Activated CD8-positive, alpha-beta memory T cell treated with anti-CD3 and anti-CD28 coated beads, Interleukin-2, amount 50 U/mL, for 24 hours (primary cell): ENCODE data around the gene STAMBPL1.

ENCODE experiments used
- DNase-seq: peaks from one replicate; pipeline ENCODE4 v3.0.0-alpha.2; 2020; ENCODE audit errors: extremely low read depth

Gene STAMBPL1

DNA sequence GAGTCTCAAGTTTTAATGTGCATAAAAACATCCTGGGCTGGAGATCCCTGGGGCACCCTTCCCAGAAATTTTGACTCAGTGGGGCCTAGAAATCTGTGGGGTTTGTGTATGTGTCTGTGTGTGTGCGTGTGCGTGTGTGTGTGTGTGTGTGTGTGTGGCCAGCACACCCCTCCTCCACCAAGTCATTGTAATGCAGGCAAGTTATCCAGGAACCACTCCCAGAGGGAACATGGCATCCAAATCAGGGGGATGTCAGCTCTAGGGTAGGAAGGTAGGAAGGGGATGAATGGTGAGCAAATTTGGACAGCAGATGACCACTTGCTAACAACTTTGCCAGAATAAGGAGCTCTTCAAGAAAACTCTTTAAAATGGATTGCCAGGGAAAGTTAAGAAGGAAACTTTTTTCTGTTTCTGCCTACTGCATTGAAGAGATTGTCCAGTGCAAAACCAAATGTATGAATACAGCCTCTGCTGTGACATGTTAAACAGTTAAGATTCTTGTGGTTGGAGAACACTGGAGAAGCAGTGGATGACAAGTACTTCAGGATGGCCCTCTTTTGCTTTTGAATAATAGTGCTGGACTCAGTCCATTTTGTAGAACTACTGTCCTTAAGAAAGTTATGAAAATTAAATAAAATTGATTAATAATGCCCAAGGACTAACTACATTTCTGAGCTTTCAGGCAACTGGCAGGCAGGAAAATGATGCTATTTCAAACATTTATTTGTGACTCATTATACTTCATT lies 12.3 kb downstream of the STAMBPL1 start:
- DNase-seq: no peak

DNA sequence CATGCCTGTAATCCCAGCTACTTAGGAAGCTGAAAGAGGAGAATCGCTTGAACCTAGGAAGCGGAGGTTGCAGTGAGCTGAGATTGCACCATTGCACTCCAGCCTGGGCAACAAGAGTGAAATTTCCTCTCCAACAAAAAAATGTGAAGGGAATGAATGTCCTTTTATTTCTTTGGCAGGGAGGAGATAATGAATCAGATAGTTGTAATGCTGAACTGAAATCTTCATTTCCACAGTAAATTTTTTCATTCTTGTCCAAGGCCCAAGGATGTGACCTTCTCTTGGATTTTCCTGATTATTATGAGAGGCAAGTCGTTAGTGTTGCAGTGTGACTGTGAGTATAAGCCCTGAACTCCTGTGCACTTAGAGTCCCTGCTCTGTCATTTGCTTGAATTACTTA lies 13.6 kb downstream of the STAMBPL1 start:
- DNase-seq: no peak

GRCh38 chr10:88895250-88895649 lies 15.2 kb downstream of the STAMBPL1 start:
- DNase-seq: no peak

DNA sequence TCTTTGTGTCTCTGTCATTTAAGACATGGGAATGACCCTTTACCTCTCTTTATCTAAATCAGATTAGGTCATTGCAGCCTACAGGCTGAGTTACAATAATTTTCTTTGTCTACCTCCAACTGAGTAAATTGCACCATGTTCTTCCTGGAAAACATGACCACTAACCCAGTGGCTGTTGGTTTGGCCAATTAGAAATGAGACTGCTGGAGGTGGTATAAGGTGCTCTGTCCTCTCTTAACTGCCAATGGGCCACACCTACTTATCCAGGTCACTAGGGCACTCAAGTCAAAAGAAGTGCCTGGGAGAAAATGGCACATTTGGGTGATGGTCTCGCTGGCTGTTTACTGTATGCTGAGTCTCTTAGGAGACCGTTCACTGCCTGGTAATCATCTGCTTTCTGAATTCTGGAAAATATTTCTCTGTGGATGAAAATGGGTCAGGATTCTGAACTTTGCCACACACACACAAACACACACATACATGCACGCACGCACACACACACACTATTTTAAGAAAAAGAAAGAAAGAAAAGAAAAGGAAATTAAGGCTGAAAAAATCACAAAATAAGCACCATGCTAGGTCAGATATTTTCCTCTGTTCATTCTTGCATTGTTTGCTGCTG lies 16.4 kb downstream of the STAMBPL1 start:
- DNase-seq: no peak

GRCh38 chr10:88896994-88897853 lies 17.2 kb downstream of the STAMBPL1 start:
- no peak for DNase-seq

- no peak for DNase-seq
These were observed 18.7 kb downstream of the STAMBPL1 start for GRCh38 chr10:88898727-88899126.

DNA sequence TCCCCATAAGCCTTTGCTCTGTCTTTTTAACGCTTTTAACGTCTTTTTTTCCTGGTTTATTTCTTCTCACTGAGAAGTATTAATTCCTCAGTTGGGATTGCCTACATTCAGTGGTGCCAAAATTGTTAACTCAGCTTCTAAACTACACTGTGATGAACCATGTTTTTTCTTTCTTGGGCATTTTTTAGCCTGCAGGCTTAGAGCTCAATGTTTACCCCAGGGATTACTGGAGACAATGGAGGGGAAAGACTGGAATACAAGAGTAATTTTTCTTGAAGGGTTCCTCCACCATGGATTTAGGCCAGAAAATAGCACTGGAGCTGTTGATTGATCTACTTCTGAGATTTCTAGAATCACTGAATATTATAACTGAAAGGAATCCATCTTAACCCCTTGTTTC lies 19.8 kb downstream of the STAMBPL1 start:
- no peak for DNase-seq

- DNase-seq: no peak
These were observed 21.4 kb downstream of the STAMBPL1 start for GRCh38 chr10:88901206-88901983.

GRCh38 chr10:88901984-88902789 lies 22.1 kb downstream of the STAMBPL1 start:
- no peak for DNase-seq

DNA sequence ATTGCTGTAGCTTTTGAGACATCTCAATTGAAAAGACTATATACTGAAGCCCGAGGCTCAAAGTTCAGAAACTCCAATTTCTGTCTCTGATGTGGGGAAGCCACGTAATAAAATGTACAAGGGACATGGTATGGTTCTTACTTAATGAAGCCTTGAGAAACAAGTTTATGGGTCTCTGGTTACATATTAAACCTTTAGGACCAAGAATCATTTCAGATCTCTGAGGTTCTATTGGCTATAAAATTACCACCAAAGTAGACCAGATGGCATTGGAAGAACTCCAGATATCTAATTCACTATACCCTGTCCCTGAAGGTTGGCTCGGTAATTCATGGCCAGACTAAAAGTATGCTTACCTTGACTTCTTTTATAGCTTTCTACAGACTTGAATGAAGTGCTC lies 23.7 kb downstream of the STAMBPL1 start:
- DNase-seq: no peak

DNA sequence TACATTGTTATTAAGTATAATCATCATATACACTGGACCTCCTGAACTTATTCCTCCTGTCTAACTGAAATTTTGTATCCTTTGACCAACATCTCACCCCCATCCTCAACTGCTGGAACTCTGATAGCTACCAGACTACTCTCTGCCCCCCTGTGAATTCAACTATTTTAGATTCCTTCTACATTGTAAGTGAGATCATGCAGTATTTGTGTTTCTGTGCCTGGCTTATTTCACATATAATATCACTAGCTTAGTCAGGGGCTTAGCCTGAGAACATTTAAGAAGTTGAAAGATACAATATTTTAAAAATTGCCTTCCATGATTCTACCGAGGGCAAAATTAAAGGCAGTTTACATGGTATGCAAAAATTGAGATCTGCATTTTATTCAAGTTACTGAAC lies 26.9 kb downstream of the STAMBPL1 start:
- DNase-seq: no peak

GRCh38 chr10:88908194-88908593 lies 28.1 kb downstream of the STAMBPL1 start:
- DNase-seq: no peak

DNA sequence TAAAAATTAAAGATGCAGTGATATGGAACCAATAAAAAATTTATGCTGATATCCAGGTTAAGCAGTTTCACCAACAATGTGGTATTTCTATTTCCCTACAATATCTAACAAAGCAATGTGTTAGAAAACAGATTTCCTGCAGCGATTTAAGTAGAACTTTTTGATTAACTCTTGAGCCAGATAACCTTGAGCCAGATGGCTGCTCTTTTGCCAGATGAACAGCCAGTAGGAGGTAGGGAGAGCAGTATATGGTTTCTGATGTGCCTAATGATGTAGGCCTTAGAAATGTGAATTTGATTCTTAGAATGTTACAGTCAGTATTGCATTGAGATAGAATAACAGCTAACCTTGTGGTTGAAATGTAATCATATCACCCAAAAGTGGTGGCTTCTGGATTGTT lies 31.1 kb downstream of the STAMBPL1 start:
- no peak for DNase-seq

DNA sequence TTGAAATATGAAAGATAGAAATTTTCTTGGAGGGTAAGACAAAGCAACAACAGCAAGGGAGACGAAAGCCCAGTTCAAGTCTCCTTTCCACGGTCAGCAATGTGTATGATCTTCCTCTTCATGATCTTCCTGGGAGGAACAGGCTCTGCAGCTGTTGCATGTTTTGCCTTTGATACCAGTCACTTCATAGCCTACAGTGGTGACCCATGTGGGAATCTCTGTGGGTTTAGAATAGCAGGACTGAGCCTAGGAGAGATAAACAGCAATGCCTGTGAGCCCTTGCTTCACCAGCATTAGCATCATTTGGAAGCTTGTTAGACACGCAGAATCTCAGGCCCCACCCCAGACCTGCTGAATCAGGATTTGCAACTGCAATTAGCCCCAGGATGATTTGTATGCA lies 31.8 kb downstream of the STAMBPL1 start:
- no peak for DNase-seq

- no peak for DNase-seq
These were observed 33.1 kb downstream of the STAMBPL1 start for GRCh38 chr10:88913127-88913526.

GRCh38 chr10:88913788-88914187 lies 33.7 kb downstream of the STAMBPL1 start:
- DNase-seq: no peak

GRCh38 chr10:88915781-88916180 lies 35.7 kb downstream of the STAMBPL1 start:
- DNase-seq: no peak

GRCh38 chr10:88916231-88916630 lies 36.2 kb downstream of the STAMBPL1 start:
- DNase-seq: no peak

DNA sequence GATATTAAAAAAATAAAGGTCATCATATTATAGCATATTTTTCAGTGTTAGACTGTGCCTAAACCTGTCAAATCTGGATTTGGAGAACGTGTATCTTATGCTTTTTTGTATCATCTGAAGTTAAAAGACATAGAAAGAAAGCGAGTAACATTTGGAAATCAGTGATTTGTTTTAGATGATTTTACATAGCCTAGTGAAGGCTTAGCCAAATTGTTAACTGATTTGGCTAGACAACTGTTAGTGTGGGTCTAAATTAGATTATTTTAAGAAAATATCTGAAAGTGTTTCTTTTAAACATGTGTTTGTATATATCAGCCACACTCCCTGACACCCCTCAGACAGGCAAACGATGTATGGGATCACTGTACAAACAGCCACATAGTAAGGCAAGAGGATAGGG lies 36.9 kb downstream of the STAMBPL1 start:
- no peak for DNase-seq

DNA sequence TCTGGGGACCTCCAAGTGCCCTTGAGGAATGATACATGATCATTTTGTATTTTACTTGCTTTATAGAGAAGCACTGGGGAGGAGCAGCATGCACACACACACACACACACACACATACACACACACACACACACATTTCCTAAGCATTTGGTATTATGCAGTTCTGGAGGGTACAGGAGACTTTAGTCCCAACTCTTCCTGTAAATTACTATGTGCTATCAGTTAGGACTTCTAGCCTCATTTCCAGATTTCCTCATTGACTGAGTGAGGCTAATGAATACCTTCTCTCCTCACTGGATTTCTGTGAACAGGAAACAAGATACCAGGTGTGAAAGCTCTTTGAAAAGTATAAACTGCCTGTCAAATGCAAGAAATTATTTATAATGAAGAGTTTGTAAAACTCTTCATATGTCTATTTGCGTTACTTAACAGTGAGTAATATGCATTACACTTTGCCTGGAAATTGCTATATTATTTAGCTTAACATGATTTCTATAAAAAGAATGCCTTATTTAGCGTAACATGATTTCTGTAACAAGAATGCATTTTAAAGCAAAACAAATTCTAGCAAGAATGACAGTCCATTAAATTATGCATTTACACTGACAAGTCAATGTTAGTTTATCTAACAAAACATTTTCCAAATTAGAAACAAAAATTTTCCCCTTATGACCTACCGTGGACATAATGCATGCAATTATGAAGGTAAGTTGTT lies 38.3 kb downstream of the STAMBPL1 start:
- DNase-seq: no peak
